CD14-positive monocyte (primary cell): Measurements from ENCODE around the gene ABO. TPM values are rescaled to one million over a fixed set of nuclear protein-coding genes. Genes with fewer than 3 reads are reported as not detected.
"Not testable (repeated sequence)": the region's sequence is repeated elsewhere in the genome, so short reads cannot be mapped to it uniquely, and the experiment has no call there.

Experiments used
- DNase-seq, 3 donors: peaks; one replicate each; pipeline ENCODE4 v3.0.0-alpha.2; 2011 to 2022
- H2AFZ ChIP-seq: 2 replicates; pipeline ENCODE4 v1.6.0; 2012; ENCODE audit warnings: mild to moderate bottlenecking, low read depth, low read length, inconsistent platforms; ENCODE audit not compliant: insufficient read depth, poor library complexity, severe bottlenecking
- H3K27ac ChIP-seq, 2 donors: 1 replicate in 1 of 2; 2 replicates in 1 of 2; pipeline ENCODE4 v1.5.1; 2012 to 2013; ENCODE audit warnings: low read length in 2 of 2, control low read depth in 1 of 2, inconsistent platforms in 1 of 2, low read depth in 1 of 2, mild to moderate bottlenecking in 1 of 2
- H3K27me3 ChIP-seq, 2 donors: one replicate each; pipeline versions ENCODE4 v1.6.0 to v1.6.1; 2011 to 2013; ENCODE audit warnings: low read length in 2 of 2; ENCODE audit not compliant: control insufficient read depth in 2 of 2, insufficient read depth in 2 of 2
- H3K36me3 ChIP-seq, 2 donors: replicated peaks in 1 of 2; 1 replicate in 1 of 2; 2 replicates in 1 of 2; pipeline versions ENCODE4 v1.5.1 to v1.6.1; 2012 to 2013; ENCODE audit warnings: low read length in 2 of 2, control low read depth in 1 of 2, inconsistent platforms in 1 of 2, mild to moderate bottlenecking in 1 of 2; ENCODE audit not compliant: insufficient read depth in 2 of 2, control insufficient read depth in 1 of 2
- H3K4me1 ChIP-seq, 2 donors: 1 replicate in 1 of 2; 2 replicates in 1 of 2; pipeline versions ENCODE4 v1.5.1 to v1.6.1; 2012 to 2013; ENCODE audit warnings: low read length in 2 of 2, control low read depth in 1 of 2, inconsistent platforms in 1 of 2, mild to moderate bottlenecking in 1 of 2, moderate library complexity in 1 of 2; ENCODE audit not compliant: insufficient read depth in 2 of 2, control insufficient read depth in 1 of 2
- H3K4me2 ChIP-seq: replicated peaks from 2 replicates; pipeline ENCODE3; 2012; ENCODE audit warnings: low read length, moderate library complexity, mild to moderate bottlenecking; ENCODE audit not compliant: poor library complexity, severe bottlenecking; ENCODE audit errors: extremely low read depth
- H3K4me3 ChIP-seq, 3 experiments: fragments of 200-600 bp in 1 of 3; sonication (generic) in 1 of 3; replicated peaks in 1 of 3; 1 replicate in 2 of 3; 2 replicates in 1 of 3; pipeline ENCODE4 v1.5.1; 2011 to 2013; ENCODE audit warnings: low read length in 3 of 3, mild to moderate bottlenecking in 3 of 3, control low read depth in 2 of 3, low read depth in 2 of 3, inconsistent platforms in 1 of 3, moderate library complexity in 1 of 3
- H3K79me2 ChIP-seq: 2 replicates; pipeline ENCODE4 v1.6.0; 2012; ENCODE audit warnings: mild to moderate bottlenecking, control low read depth, inconsistent platforms, low read length, moderate library complexity; ENCODE audit not compliant: insufficient read depth
- H3K9ac ChIP-seq: 2 replicates; pipeline ENCODE4 v1.6.0; 2017; ENCODE audit warnings: low read length, mild to moderate bottlenecking; ENCODE audit not compliant: insufficient read depth, poor library complexity, severe bottlenecking
- H3K9me3 ChIP-seq, 2 donors: replicated peaks in 1 of 2; 1 replicate in 1 of 2; 2 replicates in 1 of 2; pipeline versions ENCODE4 v1.5.1 to v1.6.1; 2012 to 2013; ENCODE audit warnings: low read length in 2 of 2, control low read depth in 1 of 2; ENCODE audit not compliant: control insufficient read depth in 1 of 2, insufficient read depth in 1 of 2
- H4K20me1 ChIP-seq: 2 replicates; pipeline ENCODE4 v1.6.0; 2012; ENCODE audit warnings: mild to moderate bottlenecking, low read length, control low read depth, moderate library complexity; ENCODE audit not compliant: insufficient read depth
- H3K27ac Mint-ChIP-seq, 7 donors: one replicate each; pipeline ENCODE4 v1.8.0; 2020; ENCODE audit warnings: mild to moderate bottlenecking in 7 of 7, mixed read lengths in 7 of 7, moderate library complexity in 6 of 7, inconsistent platforms in 2 of 7
- H3K27me3 Mint-ChIP-seq, 3 donors: one replicate each; pipeline ENCODE4 v1.8.0; 2021 to 2022; ENCODE audit warnings: low read depth in 3 of 3, mild to moderate bottlenecking in 3 of 3, mixed read lengths in 3 of 3, moderate library complexity in 3 of 3, inconsistent platforms in 1 of 3
- H3K36me3 Mint-ChIP-seq, 2 donors: one replicate each; pipeline ENCODE4 v1.8.0; 2020; ENCODE audit warnings: mixed read lengths in 2 of 2, inconsistent platforms in 1 of 2, mild to moderate bottlenecking in 1 of 2
- H3K4me1 Mint-ChIP-seq: one replicate; pipeline ENCODE4 v1.8.0; 2020; ENCODE audit warnings: mild to moderate bottlenecking, mixed read lengths
- H3K4me3 Mint-ChIP-seq, 2 donors: one replicate each; pipeline ENCODE4 v1.8.0; 2020; ENCODE audit warnings: mild to moderate bottlenecking in 2 of 2, mixed read lengths in 2 of 2, moderate library complexity in 1 of 2
- H3K9me3 Mint-ChIP-seq, 7 donors: one replicate each; pipeline ENCODE4 v1.8.0; 2020 to 2022; ENCODE audit warnings: mixed read lengths in 7 of 7, mild to moderate bottlenecking in 6 of 7, moderate library complexity in 6 of 7, inconsistent platforms in 2 of 7
- WGBS: methylation state at CpG from one replicate; pipeline ENCODE4 v1.1.5; 2013; ENCODE audit warnings: missing lambda C conversion rate; ENCODE audit not compliant: insufficient coverage; 5-methylcytosine and 5-hydroxymethylcytosine counted together
- intact Hi-C, 2 donors: fragments of 100-400 bp; cut with micrococcal nuclease; formaldehyde crosslinking; loops; one replicate each; pipeline versions ENCODE4 v1.15.0 to v1.15.1; 2023
- polyA plus RNA-seq, 3 donors: library from polyadenylated mRNA; depleted of rRNA in 1 of 3; unstranded in 2 of 3; stranded (reverse) in 1 of 3; fragments of 300-500 nt in 2 of 3; fragments of >200 nt in 1 of 3; fragmentation: Illumina TruSeq in 2 of 3; gene quantifications; 1 replicate in 2 of 3; 2 replicates in 1 of 3; pipeline ENCODE4 v1.2.3, GENCODE V29; 2012 to 2021
- TF ChIP-seq, protein P1 (sequence below): fragments of 200-600 bp; IDR thresholded peaks from one replicate; pipeline ENCODE4 v1.8.0; 2022; ENCODE audit warnings: antibody characterized with exemption, mild to moderate bottlenecking

The ABO gene
- polyA plus RNA-seq, 3 donors: 0.50 to 2.1 TPM; not detected in 1

DNA sequence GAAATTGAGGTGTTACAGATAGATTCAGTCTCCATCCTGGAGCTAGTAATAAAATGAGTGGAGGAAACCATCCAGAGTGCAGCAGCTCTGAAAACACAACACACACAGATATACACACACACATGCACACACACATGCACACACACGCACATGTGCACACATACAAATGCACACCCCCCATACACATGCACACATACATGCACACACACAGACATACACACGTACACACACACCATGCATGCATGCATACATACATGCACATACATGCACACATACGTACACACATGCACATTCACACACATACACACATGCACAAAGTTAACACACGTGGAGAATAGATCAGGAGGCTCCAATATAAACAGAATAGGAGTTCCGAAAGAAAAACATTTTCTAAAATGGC is 44.9 kb downstream of the ABO start:
- TF ChIP-seq, protein P1, sequence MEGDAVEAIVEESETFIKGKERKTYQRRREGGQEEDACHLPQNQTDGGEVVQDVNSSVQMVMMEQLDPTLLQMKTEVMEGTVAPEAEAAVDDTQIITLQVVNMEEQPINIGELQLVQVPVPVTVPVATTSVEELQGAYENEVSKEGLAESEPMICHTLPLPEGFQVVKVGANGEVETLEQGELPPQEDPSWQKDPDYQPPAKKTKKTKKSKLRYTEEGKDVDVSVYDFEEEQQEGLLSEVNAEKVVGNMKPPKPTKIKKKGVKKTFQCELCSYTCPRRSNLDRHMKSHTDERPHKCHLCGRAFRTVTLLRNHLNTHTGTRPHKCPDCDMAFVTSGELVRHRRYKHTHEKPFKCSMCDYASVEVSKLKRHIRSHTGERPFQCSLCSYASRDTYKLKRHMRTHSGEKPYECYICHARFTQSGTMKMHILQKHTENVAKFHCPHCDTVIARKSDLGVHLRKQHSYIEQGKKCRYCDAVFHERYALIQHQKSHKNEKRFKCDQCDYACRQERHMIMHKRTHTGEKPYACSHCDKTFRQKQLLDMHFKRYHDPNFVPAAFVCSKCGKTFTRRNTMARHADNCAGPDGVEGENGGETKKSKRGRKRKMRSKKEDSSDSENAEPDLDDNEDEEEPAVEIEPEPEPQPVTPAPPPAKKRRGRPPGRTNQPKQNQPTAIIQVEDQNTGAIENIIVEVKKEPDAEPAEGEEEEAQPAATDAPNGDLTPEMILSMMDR: no peak
- H3K27me3 ChIP-seq: no peaks in the 10 kb centered on the region
- no peaks in the 10 kb centered on the region for H4K20me1 ChIP-seq
- intact Hi-C loops: loop anchor here in 1 of 2 donors (10.0 kb wide), 1 partner anchor 175 kb away; no protein-coding TSS in a partner anchor
- no peak overlapping the region for H3K9ac ChIP-seq
- no peaks in the 10 kb centered on the region for H3K4me1 ChIP-seq
- H3K36me3 ChIP-seq: no peaks in the 10 kb centered on the region
- Mint-ChIP-seq H3K4me3 (no peak overlapping the region), H3K4me1 (no peaks in the 10 kb centered on the region), H3K36me3 (no peaks in the 10 kb centered on the region), H3K27ac (no peak overlapping the region), H3K27me3 (no peaks in the 10 kb centered on the region), H3K9me3 (no peaks in the 10 kb centered on the region)
- no peaks in the 10 kb centered on the region for H3K79me2 ChIP-seq
- H3K4me3 ChIP-seq: no peak overlapping the region
- H2AFZ ChIP-seq: no peak overlapping the region
- no peak for DNase-seq
- H3K27ac ChIP-seq: no peak overlapping the region
- H3K4me2 ChIP-seq: no peak overlapping the region
- H3K9me3 ChIP-seq: no peaks in the 10 kb centered on the region
- WGBS: 73% methylated on average over 3 of the region's 5 CpGs

DNA sequence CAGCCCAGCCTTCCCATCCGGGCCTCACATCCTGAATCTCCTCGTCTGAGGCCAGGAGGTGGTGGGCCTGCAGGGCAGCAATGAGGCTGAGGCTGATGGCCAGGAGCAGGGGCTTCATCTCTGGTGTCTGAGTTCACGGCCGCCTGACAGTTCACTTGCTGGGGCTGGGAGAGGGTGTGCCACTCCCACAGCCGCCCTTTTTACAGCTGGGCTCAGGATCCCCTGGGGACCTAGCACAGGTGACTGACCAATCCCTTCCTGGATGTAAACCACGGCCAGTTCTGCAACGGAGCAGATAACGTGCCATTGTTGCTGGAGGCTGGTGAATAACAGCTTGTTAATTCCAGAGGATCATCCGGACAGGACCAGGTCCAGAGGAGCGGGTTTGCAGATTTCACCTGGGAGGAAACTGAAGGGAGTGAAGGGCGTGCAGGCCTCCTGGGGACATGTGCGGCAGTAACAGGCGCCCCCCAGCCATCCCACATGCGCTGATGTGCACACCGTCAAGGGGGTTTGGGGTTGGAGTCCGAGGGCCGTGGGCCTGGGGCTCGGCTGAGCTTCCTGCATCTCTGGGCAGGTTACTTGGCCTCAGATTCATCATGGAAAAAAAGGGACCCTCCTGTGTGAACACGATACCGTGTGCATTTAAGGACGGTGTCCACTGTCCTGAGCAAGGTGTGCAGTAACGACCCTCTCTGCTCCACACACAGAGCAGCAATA is 46.4 kb downstream of the ABO start:
- H3K9ac ChIP-seq, H3K27me3 ChIP-seq, H4K20me1 ChIP-seq, H3K27ac ChIP-seq, H3K4me1 Mint-ChIP-seq, H2AFZ ChIP-seq, H3K4me1 ChIP-seq, intact Hi-C loops, H3K27ac Mint-ChIP-seq, H3K9me3 ChIP-seq, H3K4me3 ChIP-seq, H3K79me2 ChIP-seq, H3K4me3 Mint-ChIP-seq, H3K4me2 ChIP-seq, H3K27me3 Mint-ChIP-seq, H3K36me3 ChIP-seq, H3K36me3 Mint-ChIP-seq, DNase-seq, H3K9me3 Mint-ChIP-seq: not testable (repeated sequence)
- WGBS: 94% methylated on average over 2 of the region's 22 CpGs

DNA sequence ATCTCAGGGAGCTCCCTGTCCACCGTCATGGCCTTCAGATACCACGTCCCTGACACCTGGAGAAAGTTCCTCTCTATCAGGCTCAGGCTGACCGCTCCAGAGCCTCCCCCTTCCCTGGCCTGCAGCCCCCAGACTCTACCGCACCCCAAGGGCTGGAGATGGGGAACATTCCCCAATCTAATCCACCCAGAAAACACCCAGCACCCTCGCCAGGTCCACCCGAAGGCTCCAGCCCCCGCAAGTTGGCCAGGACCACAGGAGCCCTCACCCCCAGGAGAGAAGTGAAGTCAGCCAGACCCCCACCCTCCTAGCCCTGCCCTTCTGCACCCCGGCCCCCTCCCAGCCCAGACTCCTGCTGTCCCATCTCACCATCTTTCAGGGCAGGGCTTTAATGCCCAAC is 47.0 kb downstream of the ABO start:
- H2AFZ ChIP-seq, H3K27ac Mint-ChIP-seq, DNase-seq, H3K27me3 ChIP-seq, H3K4me1 Mint-ChIP-seq, H3K36me3 Mint-ChIP-seq, H3K9ac ChIP-seq, H3K27ac ChIP-seq, intact Hi-C loops, H3K9me3 Mint-ChIP-seq, H3K27me3 Mint-ChIP-seq, H4K20me1 ChIP-seq, H3K9me3 ChIP-seq, H3K4me1 ChIP-seq, H3K4me2 ChIP-seq, H3K36me3 ChIP-seq, H3K79me2 ChIP-seq, H3K4me3 ChIP-seq: not testable (repeated sequence)
- peak overlapping the region in 1 of 2 donors; percentile 12 for H3K4me3 Mint-ChIP-seq
- WGBS: 88% methylated on average over 6 of the region's 8 CpGs
